ENCODE results near the gene MRPS18C. TPM values are rescaled to one million over a fixed set of nuclear protein-coding genes. Genes with fewer than 3 reads are reported as not detected.

MRPS18C gene
- polyA plus RNA-seq, 4 donors = 29.5 to 43.8 (median 33.2) TPM

- Histone ChIP-seq H3K4me1 (ENCODE audit: control insufficient read depth in 3 of 3, insufficient read depth in 2 of 3, low read depth in 1 of 3, low read length in 2 of 3) (no peaks in the 10 kb centered on the region), H3K36me3 (ENCODE audit: control insufficient read depth in 3 of 3, insufficient read depth in 2 of 3, low read depth in 1 of 3, low read length in 3 of 3) (peaks cover 1 to 29% (median 4%) of the 10 kb centered on the region in 3 donors), H3K9me3 (ENCODE audit: control insufficient read depth in 2 of 2, insufficient read depth in 1 of 2, low read depth in 1 of 2, low read length in 1 of 2) (no peaks in the 10 kb centered on the region), H3K27me3 (ENCODE audit: control insufficient read depth in 3 of 3, insufficient read depth in 3 of 3, low read length in 3 of 3) (no peaks in the 10 kb centered on the region), H3K27ac (ENCODE audit: low read depth in 1 of 3, low read length in 2 of 3) (no peak overlapping the region), H3K4me3 (ENCODE audit: low read depth in 1 of 3, low read length in 3 of 3) (no peak overlapping the region)
- FAIRE-seq (no peak), DNase-seq (peak in 1 of 2 donors; percentile 5)
Observed at GRCh38 chr4:83438719-83439118, 17.1 kb upstream of the MRPS18C start.

- H3K27ac ChIP-seq (ENCODE audit: low read depth in 1 of 3, low read length in 2 of 3) = no peak overlapping the region
- H3K4me1 ChIP-seq (ENCODE audit: control insufficient read depth in 3 of 3, insufficient read depth in 2 of 3, low read depth in 1 of 3, low read length in 2 of 3) = no peaks in the 10 kb centered on the region
- H3K36me3 ChIP-seq (ENCODE audit: control insufficient read depth in 3 of 3, insufficient read depth in 2 of 3, low read depth in 1 of 3, low read length in 3 of 3) = peaks cover 1 to 28% (median 4%) of the 10 kb centered on the region in 3 donors
- H3K27me3 ChIP-seq (ENCODE audit: control insufficient read depth in 3 of 3, insufficient read depth in 3 of 3, low read length in 3 of 3) = no peaks in the 10 kb centered on the region
- DNase-seq = no peak
- peak; percentile 85 for FAIRE-seq
- WGBS, 3 donors = 62 to 83% (median 79%) methylated on average over 1 of the region's 1 CpG
- no peak overlapping the region for H3K4me3 ChIP-seq (ENCODE audit: low read depth in 1 of 3, low read length in 3 of 3)
- H3K9me3 ChIP-seq (ENCODE audit: control insufficient read depth in 2 of 2, insufficient read depth in 1 of 2, low read depth in 1 of 2, low read length in 1 of 2) = no peaks in the 10 kb centered on the region
Observed at GRCh38 chr4:83440148-83440814, 15.6 kb upstream of the MRPS18C start.

GRCh38 chr4:83440899-83441298 lies 15.0 kb upstream of the MRPS18C start:
- Histone ChIP-seq H3K27me3 (ENCODE audit: control insufficient read depth in 3 of 3, insufficient read depth in 3 of 3, low read length in 3 of 3) (no peaks in the 10 kb centered on the region), H3K27ac (ENCODE audit: low read depth in 1 of 3, low read length in 2 of 3) (no peak overlapping the region), H3K4me1 (ENCODE audit: control insufficient read depth in 3 of 3, insufficient read depth in 2 of 3, low read depth in 1 of 3, low read length in 2 of 3) (no peaks in the 10 kb centered on the region), H3K4me3 (ENCODE audit: low read depth in 1 of 3, low read length in 3 of 3) (no peak overlapping the region), H3K36me3 (ENCODE audit: control insufficient read depth in 3 of 3, insufficient read depth in 2 of 3, low read depth in 1 of 3, low read length in 3 of 3) (peaks cover 1 to 28% (median 4%) of the 10 kb centered on the region in 3 donors), H3K9me3 (ENCODE audit: control insufficient read depth in 2 of 2, insufficient read depth in 1 of 2, low read depth in 1 of 2, low read length in 1 of 2) (no peaks in the 10 kb centered on the region)
- 79 to 82% (median 81%) methylated on average over 3 of the region's 3 CpGs for WGBS, 3 donors
- DNase-seq (no peak), FAIRE-seq (no peak)

GRCh38 chr4:83449009-83449408 lies 6.8 kb upstream of the MRPS18C start:
- FAIRE-seq (no peak), DNase-seq (peak in 1 of 2 donors; percentile 12)
- Histone ChIP-seq H3K9me3 (ENCODE audit: control insufficient read depth in 2 of 2, insufficient read depth in 1 of 2, low read depth in 1 of 2, low read length in 1 of 2) (no peaks in the 10 kb centered on the region), H3K27ac (ENCODE audit: low read depth in 1 of 3, low read length in 2 of 3) (no peak overlapping the region), H3K4me1 (ENCODE audit: control insufficient read depth in 3 of 3, insufficient read depth in 2 of 3, low read depth in 1 of 3, low read length in 2 of 3) (peaks cover 0 to under 1% (median 0%) of the 10 kb centered on the region in 3 donors), H3K4me3 (ENCODE audit: low read depth in 1 of 3, low read length in 3 of 3) (no peak overlapping the region), H3K27me3 (ENCODE audit: control insufficient read depth in 3 of 3, insufficient read depth in 3 of 3, low read length in 3 of 3) (no peaks in the 10 kb centered on the region), H3K36me3 (ENCODE audit: control insufficient read depth in 3 of 3, insufficient read depth in 2 of 3, low read depth in 1 of 3, low read length in 3 of 3) (peaks cover 0 to 11% (median 2%) of the 10 kb centered on the region in 3 donors)
- WGBS, 3 donors = 9 to 48% (median 35%) methylated on average over 2 of the region's 2 CpGs

GRCh38 chr4:83454686-83455085 lies 1.2 kb upstream of the MRPS18C start:
- Histone ChIP-seq H3K4me3 (ENCODE audit: low read depth in 1 of 3, low read length in 3 of 3) (peak overlapping the region; percentile 80 to 86 (median 83)), H3K36me3 (ENCODE audit: control insufficient read depth in 3 of 3, insufficient read depth in 2 of 3, low read depth in 1 of 3, low read length in 3 of 3) (peaks cover 2 to 6% (median 3%) of the 10 kb centered on the region in 3 donors), H3K27ac (ENCODE audit: low read depth in 1 of 3, low read length in 2 of 3) (peak overlapping the region; percentile 97 to 99 (median 98)), H3K27me3 (ENCODE audit: control insufficient read depth in 3 of 3, insufficient read depth in 3 of 3, low read length in 3 of 3) (no peaks in the 10 kb centered on the region), H3K4me1 (ENCODE audit: control insufficient read depth in 3 of 3, insufficient read depth in 2 of 3, low read depth in 1 of 3, low read length in 2 of 3) (peaks cover 0 to 7% (median 5%) of the 10 kb centered on the region in 3 donors), H3K9me3 (ENCODE audit: control insufficient read depth in 2 of 2, insufficient read depth in 1 of 2, low read depth in 1 of 2, low read length in 1 of 2) (no peaks in the 10 kb centered on the region)
- no peak for FAIRE-seq
- no peak for DNase-seq
- 2 to 16% (median 13%) methylated on average over 6 of the region's 6 CpGs for WGBS, 3 donors

- Histone ChIP-seq H3K27me3 (ENCODE audit: control insufficient read depth in 3 of 3, insufficient read depth in 3 of 3, low read length in 3 of 3) (no peaks in the 10 kb centered on the region), H3K36me3 (ENCODE audit: control insufficient read depth in 3 of 3, insufficient read depth in 2 of 3, low read depth in 1 of 3, low read length in 3 of 3) (peaks cover 3 to 9% (median 4%) of the 10 kb centered on the region in 3 donors), H3K27ac (ENCODE audit: low read depth in 1 of 3, low read length in 2 of 3) (peak overlapping the region; percentile 97 to 99 (median 98)), H3K4me3 (ENCODE audit: low read depth in 1 of 3, low read length in 3 of 3) (peak overlapping the region; percentile 67 to 86 (median 83)), H3K9me3 (ENCODE audit: control insufficient read depth in 2 of 2, insufficient read depth in 1 of 2, low read depth in 1 of 2, low read length in 1 of 2) (no peaks in the 10 kb centered on the region), H3K4me1 (ENCODE audit: control insufficient read depth in 3 of 3, insufficient read depth in 2 of 3, low read depth in 1 of 3, low read length in 2 of 3) (peaks cover 0 to 7% (median 5%) of the 10 kb centered on the region in 3 donors)
- 0 to 1% (median 0%) methylated on average over 7 of the region's 7 CpGs for WGBS, 3 donors
- FAIRE-seq (no peak), DNase-seq (no peak)
Observed at GRCh38 chr4:83456184-83456501, 285 bp downstream of the MRPS18C start.

GRCh38 chr4:83473423-83473822 lies 17.6 kb downstream of the MRPS18C start:
- H3K4me3 ChIP-seq (ENCODE audit: low read depth in 1 of 3, low read length in 3 of 3) = no peak overlapping the region
- no peaks in the 10 kb centered on the region for H3K4me1 ChIP-seq (ENCODE audit: control insufficient read depth in 3 of 3, insufficient read depth in 2 of 3, low read depth in 1 of 3, low read length in 2 of 3)
- H3K27me3 ChIP-seq (ENCODE audit: control insufficient read depth in 3 of 3, insufficient read depth in 3 of 3, low read length in 3 of 3) = no peaks in the 10 kb centered on the region
- no peak for FAIRE-seq
- whole genome bisulfite sequencing, 3 donors = 73 to 87% (median 84%) methylated on average over 4 of the region's 4 CpGs
- H3K9me3 ChIP-seq (ENCODE audit: control insufficient read depth in 2 of 2, insufficient read depth in 1 of 2, low read depth in 1 of 2, low read length in 1 of 2) = no peaks in the 10 kb centered on the region
- H3K27ac ChIP-seq (ENCODE audit: low read depth in 1 of 3, low read length in 2 of 3) = no peak overlapping the region
- DNase-seq = no peak
- peaks cover 0 to 13% (median 0%) of the 10 kb centered on the region in 3 donors for H3K36me3 ChIP-seq (ENCODE audit: control insufficient read depth in 3 of 3, insufficient read depth in 2 of 3, low read depth in 1 of 3, low read length in 3 of 3)

- peaks cover 0 to 13% (median 0%) of the 10 kb centered on the region in 3 donors for H3K36me3 ChIP-seq (ENCODE audit: control insufficient read depth in 3 of 3, insufficient read depth in 2 of 3, low read depth in 1 of 3, low read length in 3 of 3)
- FAIRE-seq = no peak
- H3K27ac ChIP-seq (ENCODE audit: low read depth in 1 of 3, low read length in 2 of 3) = no peak overlapping the region
- H3K4me1 ChIP-seq (ENCODE audit: control insufficient read depth in 3 of 3, insufficient read depth in 2 of 3, low read depth in 1 of 3, low read length in 2 of 3) = no peaks in the 10 kb centered on the region
- H3K27me3 ChIP-seq (ENCODE audit: control insufficient read depth in 3 of 3, insufficient read depth in 3 of 3, low read length in 3 of 3) = no peaks in the 10 kb centered on the region
- 94 to 98% (median 95%) methylated on average over 2 of the region's 2 CpGs for WGBS, 3 donors
- DNase-seq = no peak
- H3K4me3 ChIP-seq (ENCODE audit: low read depth in 1 of 3, low read length in 3 of 3) = no peak overlapping the region
- no peaks in the 10 kb centered on the region for H3K9me3 ChIP-seq (ENCODE audit: control insufficient read depth in 2 of 2, insufficient read depth in 1 of 2, low read depth in 1 of 2, low read length in 1 of 2)
Observed at GRCh38 chr4:83473966-83474365, 18.1 kb downstream of the MRPS18C start.

All from small intestine (tissue), 7 donors.